Measurements from ENCODE around the gene FBXO39.

The FBXO39 gene

DNA sequence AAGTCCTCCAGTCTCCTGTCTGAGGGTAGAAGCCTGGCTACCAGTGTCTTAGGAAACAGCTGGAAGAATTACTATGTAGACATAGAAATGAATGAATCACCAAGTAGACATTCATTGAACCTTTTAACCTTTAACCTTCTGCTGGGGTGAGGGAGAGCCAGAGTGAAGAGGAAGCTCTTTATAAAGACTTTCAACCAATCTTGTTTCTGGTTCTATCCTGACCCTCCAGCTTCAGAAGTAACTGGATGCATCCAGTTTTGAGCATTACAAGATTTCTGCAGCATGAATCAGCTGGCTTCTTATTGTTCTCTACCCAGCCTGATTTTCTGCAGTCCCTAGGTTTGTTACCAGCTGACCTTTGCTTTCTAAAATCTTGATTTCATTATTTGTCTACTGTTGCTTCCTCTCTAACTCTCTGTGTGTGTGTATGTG is 47.0 kb downstream of the FBXO39 start:
- Histone ChIP-seq H3K27ac (ENCODE audit: low read length) (no peak overlapping the region), H3K36me3 (ENCODE audit: insufficient read depth, low read depth, low read length) (no peaks in the 10 kb centered on the region), H3K9ac (ENCODE audit: low read depth, low read length) (no peak overlapping the region), H3K4me3 (ENCODE audit: low read length) (no peak overlapping the region), H3K9me3 (ENCODE audit: insufficient read depth, low read depth, low read length) (no peaks in the 10 kb centered on the region), H3K4me1 (ENCODE audit: insufficient read depth, low read length) (no peaks in the 10 kb centered on the region), H3K27me3 (ENCODE audit: insufficient read depth, low read length) (peaks cover 4% of the 10 kb centered on the region)

DNA sequence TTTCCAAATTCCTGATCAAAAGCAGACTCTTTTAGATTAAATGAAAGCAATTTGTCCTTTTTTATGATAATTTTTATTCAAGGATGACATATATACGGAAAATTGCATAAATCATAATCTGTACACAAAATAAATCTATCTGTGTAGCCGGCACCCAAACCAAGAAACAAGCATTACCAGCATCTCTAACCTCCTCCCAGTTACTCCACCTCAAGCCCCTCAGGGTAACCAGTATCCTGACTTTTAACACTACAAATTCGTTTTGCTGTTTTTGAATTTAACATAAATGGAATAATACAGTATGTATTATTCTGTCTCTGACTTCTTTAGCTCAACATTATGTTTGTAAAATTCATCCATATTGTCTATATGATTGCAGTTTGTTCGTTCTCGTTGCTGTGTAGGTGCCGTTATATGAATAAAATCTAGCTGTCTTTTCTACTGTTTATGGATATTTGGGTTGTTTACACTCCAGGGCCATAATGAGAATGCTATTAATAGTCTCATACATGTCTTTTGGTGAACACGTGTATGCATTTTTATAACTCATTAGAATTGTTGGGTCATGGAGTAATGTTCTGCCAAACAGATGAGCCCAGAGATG is 54.5 kb downstream of the FBXO39 start:
- peaks cover 56% of the 10 kb centered on the region for H3K27me3 ChIP-seq (ENCODE audit: insufficient read depth, low read length)
- no peak overlapping the region for H3K9ac ChIP-seq (ENCODE audit: low read depth, low read length)

DNA sequence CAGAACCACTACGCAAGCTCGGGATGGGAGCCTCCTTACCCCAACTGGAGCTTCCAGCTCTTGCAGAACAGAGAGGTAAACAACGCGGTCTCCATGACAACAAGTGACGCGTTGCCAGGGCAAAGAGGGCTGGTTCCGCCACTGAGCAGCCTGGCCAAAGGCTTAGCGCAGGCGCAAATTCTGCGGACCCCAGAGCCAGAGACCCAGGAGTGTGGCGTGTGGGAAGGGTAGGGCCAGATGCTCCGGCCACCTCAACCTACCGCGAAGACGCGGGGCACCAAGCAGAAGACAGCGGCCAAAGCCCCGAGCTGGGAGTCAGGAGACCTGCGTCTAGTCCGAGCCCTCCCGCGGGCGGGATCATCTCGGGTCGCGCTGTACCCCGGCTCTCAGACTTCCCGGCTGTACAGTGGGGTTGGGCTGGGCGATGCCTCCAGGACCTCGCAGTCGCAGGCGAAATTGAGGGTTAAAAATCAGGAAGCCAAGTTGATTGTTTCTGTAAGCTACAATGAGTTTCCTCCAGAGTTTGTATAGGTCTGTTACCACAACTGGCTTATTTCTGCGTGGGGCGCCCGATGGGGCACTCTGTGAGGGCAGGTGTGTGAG is 55.7 kb downstream of the FBXO39 start, which contains the start of gene TEKT1:
TEKT1 (minus strand) TSS at position 69 of the 603 bp plus-strand sequence. CDS start 1,353 bp downstream, outside the sequence.
- Histone ChIP-seq H3K9me3 (ENCODE audit: insufficient read depth, low read depth, low read length) (no peaks in the 10 kb centered on the region), H3K27ac (ENCODE audit: low read length) (no peak within 1 kb of the TSS), H3K36me3 (ENCODE audit: insufficient read depth, low read depth, low read length) (no peaks in the 10 kb centered on the region), H3K9ac (ENCODE audit: low read depth, low read length) (no peak within 1 kb of the TSS), H3K4me1 (ENCODE audit: insufficient read depth, low read length) (no peaks in the 10 kb centered on the region), H3K27me3 (ENCODE audit: insufficient read depth, low read length) (peaks cover 64% of the 10 kb centered on the region), H3K4me3 (ENCODE audit: low read length) (peak within 1 kb of the TSS; percentile 63)

More for the DNA sequence above, 54.5 kb downstream of the FBXO39 start:
- Histone ChIP-seq H3K4me1 (ENCODE audit: insufficient read depth, low read length) (no peaks in the 10 kb centered on the region), H3K27ac (ENCODE audit: low read length) (no peak overlapping the region), H3K4me3 (ENCODE audit: low read length) (no peak overlapping the region), H3K36me3 (ENCODE audit: insufficient read depth, low read depth, low read length) (no peaks in the 10 kb centered on the region), H3K9me3 (ENCODE audit: insufficient read depth, low read depth, low read length) (no peaks in the 10 kb centered on the region)
